OCI-LY7 (cell line): ENCODE data around the gene ARFGAP2.

Experiments
- CTCF ChIP-seq: fragments of 200-600 bp; sonication (generic); conservative IDR thresholded peaks from 2 replicates; pipeline ENCODE4 v1.5.1; 2014; ENCODE audit warnings: mild to moderate bottlenecking, antibody characterized with exemption, low read length, moderate library complexity, mixed read lengths
- EZH2phosphoT487 ChIP-seq: fragments of 200-600 bp; sonication (generic); IDR thresholded peaks from 2 replicates; pipeline ENCODE4 v1.6.1; 2018; ENCODE audit warnings: low read depth, borderline replicate concordance, mild to moderate bottlenecking, mixed run types, antibody characterized with exemption, low read length, moderate library complexity, mixed read lengths

DNA sequence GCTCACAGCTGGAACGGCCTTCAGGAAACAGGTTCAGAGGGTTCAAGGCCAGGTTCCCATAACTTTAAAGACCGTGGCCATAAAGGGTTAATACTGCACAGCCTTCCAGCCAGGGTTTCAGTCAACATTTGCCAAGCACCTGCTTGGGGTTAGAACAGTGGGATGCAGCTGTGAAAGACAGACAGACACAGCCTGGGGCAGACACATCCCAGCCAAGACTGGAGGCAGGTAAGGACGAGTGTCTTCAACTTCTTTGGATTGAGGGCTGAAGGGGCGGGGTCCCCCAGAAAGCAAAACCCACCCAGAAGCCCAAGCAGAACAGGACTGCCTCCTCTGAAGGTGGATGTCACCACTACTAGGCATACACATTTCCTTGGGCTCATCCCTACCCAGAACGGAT is 14.3 kb downstream of the ARFGAP2 start:
- no peak for TF ChIP-seq CTCF
- no peak for TF ChIP-seq EZH2phosphoT487
